ENCODE results near the gene CAST. TPM values are rescaled to one million over a fixed set of nuclear protein-coding genes. Genes with fewer than 3 reads are reported as not detected.

The CAST gene
- total RNA-seq, 1 experiment from 2014 or later: 395 TPM

GRCh38 chr5:96658272-96658671 is 3.9 kb upstream of the CAST start:
- intact Hi-C loops (cut with micrococcal nuclease; ENCODE audit: unreplicated experiment): no loop called here
- no peaks in the 10 kb centered on the region for H3K9me3 Mint-ChIP-seq (ENCODE audit: low read depth, unreplicated experiment)
- BruUV-seq (replicated peaks): no TSS peak
- no peak for DNase-seq
- H3K36me3 Mint-ChIP-seq (ENCODE audit: insufficient read depth, unreplicated experiment): peaks cover 33% of the 10 kb centered on the region
- TF ChIP-seq CTCF (IDR thresholded peaks at IDR 0.05; ENCODE audit: unreplicated experiment): no peak
- H3K27me3 Mint-ChIP-seq (ENCODE audit: unreplicated experiment): no peaks in the 10 kb centered on the region
- peaks cover 84% of the 10 kb centered on the region for H3K4me1 Mint-ChIP-seq (ENCODE audit: low read depth, unreplicated experiment)
- H3K4me3 Mint-ChIP-seq (ENCODE audit: low read depth, unreplicated experiment): no peak overlapping the region
- CTCF ChIA-PET: interaction anchor here (1.8 kb wide), 1 partner anchor 32 kb away, joined by 5 read pairs; no protein-coding TSS in a partner anchor
- peak overlapping the region; percentile 98 for H3K27ac Mint-ChIP-seq (ENCODE audit: unreplicated experiment)

- CTCF ChIA-PET: no interaction called here
- Mint-ChIP-seq H3K36me3 (ENCODE audit: insufficient read depth, unreplicated experiment) (peaks cover 38% of the 10 kb centered on the region), H3K9me3 (ENCODE audit: low read depth, unreplicated experiment) (no peaks in the 10 kb centered on the region), H3K27ac (ENCODE audit: unreplicated experiment) (no peak overlapping the region), H3K4me1 (ENCODE audit: low read depth, unreplicated experiment) (peaks cover 81% of the 10 kb centered on the region), H3K27me3 (ENCODE audit: unreplicated experiment) (no peaks in the 10 kb centered on the region), H3K4me3 (ENCODE audit: low read depth, unreplicated experiment) (no peak overlapping the region)
- no TSS peak for BruUV-seq (replicated peaks)
- DNase-seq: no peak
- no peak for TF ChIP-seq CTCF (IDR thresholded peaks at IDR 0.05; ENCODE audit: unreplicated experiment)
- intact Hi-C loops (cut with micrococcal nuclease; ENCODE audit: unreplicated experiment): no loop called here
These were observed 3.0 kb upstream of the CAST start for GRCh38 chr5:96659170-96659569.

- no peaks in the 10 kb centered on the region for H3K9me3 Mint-ChIP-seq (ENCODE audit: low read depth, unreplicated experiment)
- intact Hi-C loops (cut with micrococcal nuclease; ENCODE audit: unreplicated experiment): loop anchor here (1.0 to 5.0 kb wide), 2 partner anchors 34 to 41 kb away; no protein-coding TSS in a partner anchor
- CTCF ChIA-PET: interaction anchor here (0.6 to 3.4 kb wide), 9 partner anchors 32 to 1427 kb away, joined by 3 to 18 read pairs (median 6); no protein-coding TSS in a partner anchor
- TSS peak; percentile 85 for BruUV-seq (replicated peaks)
- H3K36me3 Mint-ChIP-seq (ENCODE audit: insufficient read depth, unreplicated experiment): peaks cover 38% of the 10 kb centered on the region
- TF ChIP-seq CTCF (IDR thresholded peaks at IDR 0.05; ENCODE audit: unreplicated experiment): no peak
- H3K4me1 Mint-ChIP-seq (ENCODE audit: low read depth, unreplicated experiment): peaks cover 70% of the 10 kb centered on the region
- peak; percentile 13 for DNase-seq
- H3K27me3 Mint-ChIP-seq (ENCODE audit: unreplicated experiment): no peaks in the 10 kb centered on the region
- peak overlapping the region; percentile 79 for H3K27ac Mint-ChIP-seq (ENCODE audit: unreplicated experiment)
- H3K4me3 Mint-ChIP-seq (ENCODE audit: low read depth, unreplicated experiment): peak overlapping the region; percentile 97
These were observed 963 bp upstream of the CAST start for GRCh38 chr5:96660971-96661854.

GRCh38 chr5:96662725-96663518 is 746 bp downstream of the CAST start:
- H3K27me3 Mint-ChIP-seq (ENCODE audit: unreplicated experiment): no peaks in the 10 kb centered on the region
- DNase-seq: peak; percentile 98
- intact Hi-C loops (cut with micrococcal nuclease; ENCODE audit: unreplicated experiment): loop anchor here (5.0 kb wide), 1 partner anchor 39 kb away; no protein-coding TSS in a partner anchor
- no peaks in the 10 kb centered on the region for H3K9me3 Mint-ChIP-seq (ENCODE audit: low read depth, unreplicated experiment)
- peaks cover 28% of the 10 kb centered on the region for H3K36me3 Mint-ChIP-seq (ENCODE audit: insufficient read depth, unreplicated experiment)
- H3K4me3 Mint-ChIP-seq (ENCODE audit: low read depth, unreplicated experiment): peak overlapping the region; percentile 97
- peak overlapping the region; percentile 79 for H3K27ac Mint-ChIP-seq (ENCODE audit: unreplicated experiment)
- no peak for TF ChIP-seq CTCF (IDR thresholded peaks at IDR 0.05; ENCODE audit: unreplicated experiment)
- H3K4me1 Mint-ChIP-seq (ENCODE audit: low read depth, unreplicated experiment): peaks cover 62% of the 10 kb centered on the region
- CTCF ChIA-PET: interaction anchor here (0.6 to 3.4 kb wide), 7 partner anchors 25 to 90 kb away, joined by 3 to 18 read pairs (median 6); no protein-coding TSS in a partner anchor
- no TSS peak for BruUV-seq (replicated peaks)
